Neural progenitor cell (in vitro differentiated cells): ENCODE measurements around the gene CASP3. TPM values are rescaled to one million over a fixed set of nuclear protein-coding genes. Genes with fewer than 3 reads are reported as not detected.

Experiments used
- DNase-seq: peaks from one replicate; pipeline ENCODE4 v3.0.0-alpha.2; 2016; ENCODE audit warnings: low spot score
- H2AFZ ChIP-seq: fragments of 200-600 bp; sonication (generic); replicated peaks from 2 replicates; pipeline ENCODE4 v1.6.1; 2016; ENCODE audit warnings: antibody characterized with exemption
- H3F3A ChIP-seq: fragments of 200-600 bp; sonication (generic); 2 replicates; pipeline ENCODE4 v1.6.1; 2016; ENCODE audit warnings: antibody characterized with exemption, low read depth
- H3K27ac ChIP-seq: fragments of 200-600 bp; sonication (generic); 2 replicates; pipeline ENCODE4 v1.5.1; 2016; ENCODE audit warnings: mild to moderate bottlenecking
- H3K27me3 ChIP-seq: fragments of 200-600 bp; sonication (generic); 2 replicates; pipeline ENCODE4 v1.6.1; 2016; ENCODE audit warnings: mild to moderate bottlenecking, moderate library complexity
- H3K36me3 ChIP-seq: fragments of 200-600 bp; sonication (generic); 2 replicates; pipeline ENCODE4 v1.5.1; 2016
- H3K4me1 ChIP-seq: fragments of 200-600 bp; sonication (generic); 2 replicates; pipeline ENCODE4 v1.6.1; 2016; ENCODE audit warnings: mixed run types
- H3K4me2 ChIP-seq: fragments of 200-600 bp; sonication (generic); 2 replicates; pipeline ENCODE4 v1.6.1; 2016
- H3K4me3 ChIP-seq: fragments of 200-600 bp; sonication (generic); 2 replicates; pipeline ENCODE4 v1.5.1; 2016
- H3K79me2 ChIP-seq: fragments of 200-600 bp; sonication (generic); 2 replicates; pipeline ENCODE4 v1.6.1; 2016; ENCODE audit warnings: low read depth
- H3K9ac ChIP-seq: fragments of 200-600 bp; sonication (generic); 2 replicates; pipeline ENCODE4 v1.6.1; 2016
- H3K9me3 ChIP-seq: fragments of 200-600 bp; sonication (generic); 2 replicates; pipeline ENCODE4 v1.5.1; 2016; ENCODE audit warnings: low read depth
- H4K20me1 ChIP-seq: fragments of 200-600 bp; sonication (generic); 2 replicates; pipeline ENCODE4 v1.6.1; 2016; ENCODE audit warnings: low read depth
- H3K27ac Mint-ChIP-seq: 3 replicates; pipeline ENCODE4 v1.8.0; 2021; ENCODE audit warnings: mixed read lengths
- H3K27me3 Mint-ChIP-seq: 2 replicates; pipeline ENCODE4 v1.8.0; 2022; ENCODE audit warnings: low read depth, mild to moderate bottlenecking, inconsistent platforms, moderate library complexity, mixed read lengths; ENCODE audit not compliant: insufficient read depth
- H3K36me3 Mint-ChIP-seq: 3 replicates; pipeline ENCODE4 v1.8.0; 2021; ENCODE audit warnings: mixed read lengths
- H3K4me1 Mint-ChIP-seq: 3 replicates; pipeline ENCODE4 v1.8.0; 2021; ENCODE audit warnings: mixed read lengths
- H3K4me3 Mint-ChIP-seq: 3 replicates; pipeline ENCODE4 v1.8.0; 2021; ENCODE audit warnings: mild to moderate bottlenecking, moderate library complexity, mixed read lengths
- H3K9me3 Mint-ChIP-seq: 3 replicates; pipeline ENCODE4 v1.8.0; 2020; ENCODE audit warnings: mixed read lengths
- CTCF ChIP-seq: fragments of 200-600 bp; sonication (generic); IDR thresholded peaks from 2 replicates; pipeline ENCODE4 v1.5.1; 2017; ENCODE audit warnings: antibody characterized with exemption, mild to moderate bottlenecking
- EZH2 ChIP-seq: fragments of 200-600 bp; sonication (generic); IDR thresholded peaks from 2 replicates; pipeline ENCODE4 v1.6.1; 2017; ENCODE audit warnings: antibody characterized with exemption, mild to moderate bottlenecking, moderate library complexity
- EZH2phosphoT487 ChIP-seq: fragments of 200-600 bp; sonication (generic); IDR thresholded peaks from 2 replicates; pipeline ENCODE4 v1.6.1; 2017; ENCODE audit warnings: antibody characterized with exemption
- total RNA-seq: library from RNA; depleted of rRNA; stranded (reverse); fragments of >200 nt; gene quantifications from 2 replicates; pipeline ENCODE4 v1.2.3, GENCODE V29; 2015; ENCODE audit warnings: low replicate concordance

Gene CASP3
- total RNA-seq, 1 donor from 2014 or later: 69.8 TPM

DNA sequence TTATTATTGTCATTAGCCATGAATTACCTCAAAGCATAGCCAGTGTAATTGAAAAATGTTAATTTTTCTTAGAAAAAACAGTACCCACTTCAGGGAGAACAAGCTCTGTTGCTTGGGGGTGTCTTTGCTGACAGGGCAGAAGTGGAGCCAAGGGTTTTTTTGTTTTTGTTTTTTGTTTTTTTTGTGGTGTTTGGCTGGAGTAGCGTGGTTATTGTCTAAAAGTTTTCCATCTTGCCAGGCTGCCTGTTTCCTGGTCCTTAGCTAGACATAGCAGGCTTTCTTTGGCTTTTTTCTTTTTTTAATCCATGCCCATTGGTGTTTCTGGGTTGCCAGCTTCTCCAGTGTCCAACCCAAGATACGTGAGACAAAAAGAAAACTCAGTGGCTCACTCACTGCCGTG, 61.5 kb downstream of the CASP3 start:
- Mint-ChIP-seq H3K4me3 (no peak overlapping the region), H3K27me3 (no peaks in the 10 kb centered on the region), H3K9me3 (peaks cover 3% of the 10 kb centered on the region), H3K27ac (no peak overlapping the region), H3K36me3 (no peaks in the 10 kb centered on the region), H3K4me1 (no peaks in the 10 kb centered on the region)
- H2AFZ ChIP-seq: no peak overlapping the region
- TF ChIP-seq EZH2phosphoT487 (no peak), CTCF (no peak), EZH2 (no peak)
- no peaks in the 10 kb centered on the region for H3K79me2 ChIP-seq
- no peaks in the 10 kb centered on the region for H3K27me3 ChIP-seq
- H3K36me3 ChIP-seq: no peaks in the 10 kb centered on the region
- H3K4me2 ChIP-seq: no peak overlapping the region
- H3K27ac ChIP-seq: no peak overlapping the region
- H3K4me3 ChIP-seq: no peak overlapping the region
- no peaks in the 10 kb centered on the region for H3F3A ChIP-seq
- no peak overlapping the region for H3K9ac ChIP-seq
- H3K4me1 ChIP-seq: peaks cover 3% of the 10 kb centered on the region
- no peaks in the 10 kb centered on the region for H4K20me1 ChIP-seq
- no peak for DNase-seq
- no peaks in the 10 kb centered on the region for H3K9me3 ChIP-seq

DNA sequence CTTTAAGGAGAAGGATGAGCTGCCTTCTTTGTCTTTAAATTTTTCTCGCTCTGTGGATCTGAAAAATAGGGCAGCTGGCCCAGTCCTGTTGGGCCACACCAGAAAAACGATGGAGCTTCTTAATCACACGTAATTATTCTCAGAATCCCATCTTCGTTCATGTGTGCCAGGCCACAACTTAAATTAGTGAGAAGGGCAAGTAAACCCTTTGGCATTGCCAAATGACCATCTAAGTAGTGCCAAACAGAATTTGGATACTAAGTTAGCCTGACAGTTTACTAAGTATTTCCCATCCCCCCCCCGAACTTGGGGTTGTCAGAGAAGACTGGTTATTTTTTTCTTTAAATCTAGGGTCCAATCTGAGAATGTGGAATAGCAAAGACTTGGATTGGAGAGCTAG, 62.0 kb downstream of the CASP3 start:
- H3K27me3 Mint-ChIP-seq: no peaks in the 10 kb centered on the region
- no peak for DNase-seq
- H4K20me1 ChIP-seq: no peaks in the 10 kb centered on the region
- H3K9me3 Mint-ChIP-seq: peaks cover 5% of the 10 kb centered on the region
- H3K4me1 Mint-ChIP-seq: no peaks in the 10 kb centered on the region
- H3K27ac ChIP-seq: no peak overlapping the region
- TF ChIP-seq CTCF: no peak
- TF ChIP-seq EZH2: no peak
- no peak for TF ChIP-seq EZH2phosphoT487
- no peaks in the 10 kb centered on the region for H3F3A ChIP-seq
- H3K9me3 ChIP-seq: no peaks in the 10 kb centered on the region
- no peak overlapping the region for H3K4me3 Mint-ChIP-seq
- H2AFZ ChIP-seq: no peak overlapping the region
- no peak overlapping the region for H3K4me3 ChIP-seq
- H3K36me3 Mint-ChIP-seq: no peaks in the 10 kb centered on the region
- no peak overlapping the region for H3K27ac Mint-ChIP-seq
- no peaks in the 10 kb centered on the region for H3K79me2 ChIP-seq
- peaks cover 3% of the 10 kb centered on the region for H3K4me1 ChIP-seq
- no peaks in the 10 kb centered on the region for H3K36me3 ChIP-seq
- H3K27me3 ChIP-seq: no peaks in the 10 kb centered on the region
- no peak overlapping the region for H3K9ac ChIP-seq
- H3K4me2 ChIP-seq: no peak overlapping the region

GRCh38 chr4:184583738-184584502, 65.3 kb downstream of the CASP3 start:
- Mint-ChIP-seq H3K36me3 (peaks cover 4% of the 10 kb centered on the region), H3K4me1 (no peaks in the 10 kb centered on the region), H3K9me3 (peaks cover 14% of the 10 kb centered on the region), H3K27ac (no peak overlapping the region), H3K27me3 (peaks cover 2% of the 10 kb centered on the region), H3K4me3 (no peak overlapping the region)
- H3K9me3 ChIP-seq: no peaks in the 10 kb centered on the region
- no peaks in the 10 kb centered on the region for H3F3A ChIP-seq
- H3K9ac ChIP-seq: no peak overlapping the region
- H2AFZ ChIP-seq: no peak overlapping the region
- H3K27me3 ChIP-seq: no peaks in the 10 kb centered on the region
- H3K4me2 ChIP-seq: no peak overlapping the region
- no peaks in the 10 kb centered on the region for H3K79me2 ChIP-seq
- H3K27ac ChIP-seq: no peak overlapping the region
- no peak for DNase-seq
- no peaks in the 10 kb centered on the region for H3K36me3 ChIP-seq
- TF ChIP-seq CTCF (no peak), EZH2phosphoT487 (no peak), EZH2 (no peak)
- H3K4me1 ChIP-seq: peaks cover 3% of the 10 kb centered on the region
- no peaks in the 10 kb centered on the region for H4K20me1 ChIP-seq
- H3K4me3 ChIP-seq: no peak overlapping the region

Other genes starting within 250 kb of the CASP3 start
- 12.7 and 16.1 TPM in 2 replicates for gene IRF2, start 174.9 kb downstream of the CASP3 start, total RNA-seq
- 22.4 and 46.6 TPM in 2 replicates for gene PRIMPOL, start 291 bp upstream of the CASP3 start, total RNA-seq
- gene CENPU, start 84.6 kb upstream of the CASP3 start, total RNA-seq: 154 and 229 TPM in 2 replicates
- gene ACSL1, start 176.5 kb upstream of the CASP3 start, total RNA-seq: 0.06 and 5.1 TPM in 2 replicates